8988T (cell line): ENCODE results near the gene PDE6B.
"Not testable (repeated sequence)": the region's sequence is repeated elsewhere in the genome, so short reads cannot be mapped to it uniquely, and the experiment has no call there.

ENCODE experiments used
- DNase-seq: peaks from one replicate; pipeline ENCODE4 v3.0.0; 2011

PDE6B gene

DNA sequence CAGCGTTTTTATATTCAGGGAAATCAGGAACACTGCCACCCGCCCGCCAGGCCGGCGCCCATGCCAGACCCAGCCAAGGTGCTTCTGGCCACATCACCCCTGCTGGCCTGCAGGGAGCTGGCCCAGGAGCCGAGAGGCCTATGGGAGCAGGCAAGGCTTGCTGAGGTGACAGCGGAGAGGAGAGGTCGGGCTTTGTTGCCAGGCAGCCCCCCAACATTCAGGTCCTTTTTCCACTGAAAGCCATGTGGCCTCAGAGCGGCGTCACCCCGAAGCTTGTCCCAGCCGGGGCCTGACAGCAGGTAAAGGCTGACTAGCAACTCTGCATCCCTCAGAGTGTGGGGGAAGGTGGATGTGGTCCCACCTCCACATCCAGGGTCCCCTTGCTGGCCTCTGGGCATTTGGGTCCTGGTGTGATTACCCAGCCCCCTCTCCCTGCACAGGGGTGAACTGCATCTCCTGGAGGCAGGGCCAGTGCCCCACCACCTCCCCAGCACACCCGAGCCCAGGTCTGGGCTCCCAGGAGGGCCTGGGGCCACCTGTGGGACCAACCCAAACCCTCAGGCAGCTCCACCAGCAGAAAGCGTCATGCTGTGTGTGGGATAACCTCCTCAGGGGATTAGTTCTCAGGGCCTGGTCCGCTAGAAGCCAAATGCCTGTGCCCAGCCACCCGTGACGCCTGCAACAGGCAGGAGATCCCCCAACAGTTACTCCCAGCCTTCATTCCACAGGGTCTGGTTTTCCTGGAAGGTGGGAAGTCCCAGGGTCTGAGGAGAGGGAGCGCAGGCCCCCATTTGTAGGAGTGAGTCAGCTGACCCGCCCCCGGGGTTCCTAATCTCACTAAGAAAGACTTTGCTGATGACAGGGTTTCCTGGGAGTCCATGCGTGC lies at the start of gene PDE6B:
PDE6B (plus strand) TSS at position 869 of the 886 bp plus-strand sequence. CDS start 54 bp downstream, outside the sequence.
- no peak for DNase-seq

DNA sequence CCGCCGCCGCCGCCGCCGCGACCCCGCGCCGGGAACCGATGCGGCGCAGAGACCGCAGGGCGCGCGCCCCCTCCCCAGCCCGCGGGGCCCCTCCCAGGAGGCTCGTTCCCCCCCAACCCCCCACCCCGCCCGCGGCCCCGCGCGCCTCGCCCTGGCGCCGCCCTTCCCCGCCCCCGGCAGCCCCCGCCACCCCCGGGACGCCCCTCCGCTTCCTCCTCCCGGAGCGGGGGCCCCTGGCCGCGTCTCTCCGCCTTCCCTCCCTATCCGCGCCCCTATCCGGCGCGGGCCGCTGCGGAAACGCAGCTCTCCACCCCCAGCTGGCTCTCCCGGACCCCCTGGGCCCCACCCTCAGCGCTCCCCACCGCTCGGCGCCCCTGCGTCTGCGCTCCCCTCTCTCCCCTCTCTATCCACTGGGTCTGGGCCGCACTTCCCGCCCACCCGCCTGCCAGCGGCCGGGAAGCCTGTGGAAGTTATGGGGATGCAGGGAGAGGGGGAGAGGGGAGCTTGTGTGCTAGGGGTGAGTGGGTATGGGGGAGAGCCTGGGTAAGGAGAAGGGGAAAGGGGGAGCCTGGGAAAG lies 49.0 kb upstream of the PDE6B start, which contains the start of gene TMEM271:
TMEM271 (minus strand) TSS at position 51 of the 577 bp plus-strand sequence. CDS start 233 bp downstream, outside the sequence.
- DNase-seq = no peak

DNA sequence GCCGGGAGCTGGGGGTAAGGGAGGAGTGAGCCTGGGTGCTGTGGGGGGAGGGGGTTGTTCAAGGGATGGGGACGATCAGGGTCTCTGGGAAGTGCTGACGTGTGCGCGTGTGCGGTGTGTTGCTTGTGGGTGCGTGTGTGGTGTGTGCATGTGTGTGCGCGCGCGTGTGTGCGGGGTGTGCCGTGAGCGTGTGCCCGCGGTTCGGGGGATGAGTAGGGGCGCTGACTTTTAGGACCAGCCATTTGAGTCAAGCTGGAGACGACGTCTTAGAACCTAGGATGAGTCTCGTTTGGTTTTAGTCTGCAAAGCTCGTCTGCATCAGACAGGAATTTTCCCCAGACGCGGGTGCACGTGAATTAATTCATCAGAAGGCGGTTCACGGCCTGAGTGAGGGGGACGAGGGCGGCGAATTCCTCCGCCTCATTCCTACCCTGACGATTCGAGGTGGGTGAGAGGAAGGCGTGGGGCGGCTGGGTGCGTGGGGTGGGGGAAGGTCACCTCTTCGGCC lies 48.3 kb upstream of the PDE6B start:
- no peak for DNase-seq

DNA sequence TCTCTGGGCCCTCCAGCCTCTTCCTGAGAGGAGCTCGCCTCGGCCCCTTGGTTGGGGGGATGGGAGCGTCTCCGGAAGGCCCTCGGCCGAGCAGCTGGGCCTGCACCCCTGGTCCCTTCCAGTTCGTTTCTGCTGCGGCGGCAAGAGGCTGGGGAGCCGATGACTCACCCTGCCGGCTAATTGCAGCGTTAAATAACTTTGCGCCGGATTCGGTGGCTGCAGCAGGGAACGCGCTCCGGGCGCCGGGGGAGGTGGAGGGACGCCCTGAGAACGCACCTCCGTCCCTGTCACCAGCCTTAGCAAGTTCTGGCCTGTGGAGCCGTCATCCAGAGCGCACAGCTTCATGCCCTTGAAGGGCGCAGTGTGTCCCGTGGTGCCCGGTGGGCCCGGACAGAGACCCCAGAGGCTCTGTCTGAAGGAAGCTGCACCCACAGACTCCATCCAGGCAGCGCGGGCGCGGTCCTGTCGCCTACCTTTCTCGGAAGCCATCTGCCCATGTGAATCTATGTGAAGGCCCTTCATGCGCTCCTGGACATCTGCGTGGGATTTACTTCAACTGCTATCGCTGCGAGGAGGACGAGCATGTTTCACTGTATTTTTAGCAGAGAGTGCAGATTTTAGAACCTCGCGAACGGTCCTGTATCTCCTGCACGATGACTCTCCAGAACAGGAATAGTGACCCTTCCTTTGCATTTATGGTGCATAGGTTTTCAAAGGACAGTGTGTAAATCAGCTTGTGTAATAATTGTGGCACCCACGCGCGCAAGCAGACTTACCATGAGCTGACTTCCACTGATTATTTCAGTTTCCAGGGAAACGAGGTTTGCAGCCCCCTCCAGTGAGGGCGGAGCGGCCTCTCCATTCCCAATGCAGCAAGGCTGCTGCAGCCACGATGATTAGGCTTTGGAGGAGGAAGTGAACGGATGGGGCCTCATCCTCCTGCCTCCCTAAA lies 47.6 kb upstream of the PDE6B start:
- DNase-seq = no peak

DNA sequence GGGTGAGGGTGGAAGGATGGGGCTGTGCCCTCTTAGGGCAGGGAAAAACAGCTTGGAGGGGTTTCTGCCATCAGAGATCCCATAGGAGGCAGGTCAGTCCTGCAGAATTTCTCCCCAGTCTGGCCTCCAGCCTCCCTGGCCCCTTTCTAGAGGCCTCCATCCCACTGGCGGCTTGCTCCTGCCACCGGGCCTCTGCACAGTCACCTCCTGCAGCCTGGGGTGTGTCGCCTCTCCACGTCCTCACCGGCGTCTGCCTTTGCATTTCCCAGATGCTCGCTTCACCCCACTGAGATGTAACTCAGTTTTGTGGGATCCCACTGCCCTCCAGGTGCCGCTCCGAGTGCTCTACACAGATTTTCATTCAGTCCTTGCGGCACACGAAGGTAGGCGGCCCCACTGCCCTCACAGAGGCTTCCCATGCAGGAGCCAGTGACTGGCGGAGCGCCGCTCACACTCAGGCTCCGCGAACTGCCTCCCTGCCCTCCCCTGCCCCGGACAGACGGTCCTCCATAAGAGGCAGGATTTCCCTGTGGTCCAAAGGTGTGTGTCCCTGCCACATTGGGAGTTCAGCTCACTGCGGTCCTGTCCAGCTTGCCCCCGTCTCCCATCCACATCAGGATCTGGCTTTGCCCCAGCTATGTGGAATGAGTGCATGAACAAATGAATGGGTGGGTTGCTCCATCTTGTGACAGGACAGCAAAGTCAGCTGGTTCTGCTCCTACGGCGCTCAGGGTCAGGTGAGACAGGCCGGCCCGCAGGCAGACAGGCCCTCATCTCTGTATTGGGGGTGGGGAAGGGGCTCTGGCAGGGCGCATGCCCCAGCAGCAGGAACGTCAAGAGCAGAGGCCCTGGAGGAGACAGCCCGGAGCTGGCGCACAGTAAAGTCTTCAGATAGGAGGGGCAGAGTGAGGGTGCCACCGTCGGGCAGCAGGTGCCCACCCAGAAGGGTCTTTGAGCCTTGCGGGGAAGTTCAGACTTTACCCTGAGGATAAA lies 46.6 kb upstream of the PDE6B start:
- no peak for DNase-seq

DNA sequence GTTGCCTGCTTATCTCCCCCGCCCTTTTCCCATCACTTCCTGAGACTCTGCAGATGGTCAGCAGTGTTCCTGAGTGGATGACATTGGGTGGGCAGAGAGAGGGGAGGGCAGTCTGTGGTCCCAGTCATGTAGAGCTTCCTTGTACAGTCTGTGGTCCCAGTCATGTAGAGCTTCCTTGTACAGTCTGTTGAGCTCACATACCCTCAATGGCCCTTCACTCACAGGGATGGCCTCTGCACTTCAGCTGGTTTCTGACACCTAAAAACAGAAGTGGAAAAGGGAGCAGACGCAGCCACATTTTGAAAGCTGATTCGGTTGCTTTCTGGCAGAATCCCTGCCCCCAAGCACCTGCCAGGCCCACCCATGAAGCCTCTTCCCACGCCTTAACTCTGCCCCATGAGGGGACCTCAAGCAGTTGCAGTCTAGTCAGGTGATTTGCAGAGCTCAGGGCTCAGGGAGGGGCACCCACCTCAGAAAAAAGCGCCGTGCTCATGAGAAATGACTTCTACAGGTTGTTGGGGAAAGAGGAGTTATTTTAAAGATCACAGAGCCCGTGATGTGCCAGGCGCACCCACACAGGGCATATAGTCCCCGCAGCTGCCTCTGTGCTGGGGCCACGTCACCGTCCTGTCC lies 45.7 kb upstream of the PDE6B start:
- DNase-seq = no peak

DNA sequence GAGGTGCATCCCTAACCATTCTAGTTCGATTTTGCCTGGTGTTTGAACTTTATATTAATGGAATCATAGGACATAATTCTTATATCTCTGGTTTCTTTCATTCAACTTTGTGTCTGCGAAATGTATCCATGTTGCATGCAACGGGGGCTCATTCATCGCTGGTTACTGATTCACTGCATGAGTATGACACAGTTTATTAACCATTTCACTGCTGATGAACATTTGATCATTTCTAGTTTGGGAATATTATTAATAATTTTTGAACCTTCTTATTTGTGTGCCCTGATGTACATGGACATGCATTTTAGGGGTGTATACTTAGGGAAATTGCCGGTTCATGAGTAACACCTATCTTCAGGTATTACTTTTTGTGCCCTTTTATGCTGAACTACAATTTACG lies 44.2 kb upstream of the PDE6B start:
- no peak for DNase-seq

DNA sequence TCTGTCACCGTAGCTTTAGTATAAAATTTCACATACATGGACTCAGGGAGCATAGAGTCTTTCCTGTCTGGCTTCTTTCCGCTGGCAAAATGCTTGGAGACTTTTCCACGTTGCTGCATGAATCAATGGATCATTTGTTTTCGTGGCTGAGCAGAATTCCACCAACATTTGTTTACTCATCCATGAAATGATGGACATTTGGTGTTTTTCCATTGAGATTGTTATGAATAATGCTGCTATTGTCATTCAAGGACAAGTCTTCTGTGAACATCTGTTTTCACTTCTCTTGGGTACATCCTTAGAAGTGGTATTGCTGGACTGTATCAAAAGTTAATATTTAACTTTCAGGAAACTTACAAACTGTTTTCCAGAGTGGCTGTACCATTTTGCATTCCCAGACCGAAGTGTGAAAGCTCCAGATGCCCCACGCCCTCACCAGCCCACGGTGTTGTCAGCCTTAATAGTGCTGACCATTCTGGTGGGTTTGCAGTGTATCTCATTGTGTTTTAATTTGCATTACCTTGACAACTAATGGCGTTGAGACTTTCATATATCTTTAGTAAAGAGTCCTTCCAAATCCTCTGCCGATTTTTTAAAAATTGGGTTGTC lies 43.5 kb upstream of the PDE6B start:
- no peak for DNase-seq

DNA sequence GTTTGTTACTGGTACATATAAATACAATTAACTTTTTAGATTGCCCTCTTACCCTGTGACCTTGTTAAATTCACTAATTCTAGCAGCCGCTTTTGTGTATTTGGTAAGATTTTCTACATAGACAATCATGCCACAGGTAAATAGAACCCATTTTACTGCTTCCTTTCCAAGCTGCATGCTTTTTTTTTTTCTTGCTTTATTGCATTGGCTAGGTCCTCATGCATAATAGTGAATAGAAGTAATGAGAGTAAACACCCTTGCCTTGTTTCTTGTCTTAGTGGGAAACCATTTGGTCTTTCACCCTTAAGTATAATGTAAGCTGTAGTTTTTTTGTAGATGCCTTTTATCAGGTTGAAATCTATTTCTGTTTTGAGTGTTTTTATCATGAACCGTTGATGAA lies 41.6 kb upstream of the PDE6B start:
- DNase-seq = no peak

DNA sequence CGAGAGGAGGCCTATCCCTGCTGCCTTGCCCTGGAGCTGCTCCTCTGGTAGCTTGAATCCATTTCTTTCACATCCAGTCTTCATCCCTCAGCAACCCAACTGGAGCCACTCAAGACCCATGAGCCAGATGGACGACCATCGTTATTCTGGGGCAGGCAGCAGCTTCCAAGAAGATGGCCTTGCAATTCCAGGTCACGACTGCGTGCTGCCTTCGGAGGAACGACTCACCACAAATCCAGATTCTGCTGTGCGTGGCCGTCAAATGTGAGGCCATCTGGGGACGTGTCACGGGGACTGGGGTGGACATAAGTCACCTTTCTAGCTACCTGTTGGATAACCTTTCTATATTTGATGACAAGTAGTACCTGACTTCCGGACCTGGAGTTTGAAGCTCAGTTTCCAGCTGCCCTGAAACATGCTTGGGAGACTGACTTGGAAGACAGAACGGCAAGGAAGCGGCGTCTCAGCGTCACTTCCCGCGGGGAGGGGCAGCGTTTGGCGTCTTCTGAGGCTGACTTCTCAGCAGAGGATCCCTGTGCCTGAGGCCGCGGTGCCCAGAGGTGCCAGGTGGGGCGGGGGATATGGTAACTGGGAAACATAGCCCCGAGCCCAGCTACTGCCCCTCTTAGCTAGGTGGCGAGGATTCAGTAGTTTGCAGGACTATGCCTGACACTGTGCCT lies 37.6 kb upstream of the PDE6B start:
- no peak for DNase-seq

DNA sequence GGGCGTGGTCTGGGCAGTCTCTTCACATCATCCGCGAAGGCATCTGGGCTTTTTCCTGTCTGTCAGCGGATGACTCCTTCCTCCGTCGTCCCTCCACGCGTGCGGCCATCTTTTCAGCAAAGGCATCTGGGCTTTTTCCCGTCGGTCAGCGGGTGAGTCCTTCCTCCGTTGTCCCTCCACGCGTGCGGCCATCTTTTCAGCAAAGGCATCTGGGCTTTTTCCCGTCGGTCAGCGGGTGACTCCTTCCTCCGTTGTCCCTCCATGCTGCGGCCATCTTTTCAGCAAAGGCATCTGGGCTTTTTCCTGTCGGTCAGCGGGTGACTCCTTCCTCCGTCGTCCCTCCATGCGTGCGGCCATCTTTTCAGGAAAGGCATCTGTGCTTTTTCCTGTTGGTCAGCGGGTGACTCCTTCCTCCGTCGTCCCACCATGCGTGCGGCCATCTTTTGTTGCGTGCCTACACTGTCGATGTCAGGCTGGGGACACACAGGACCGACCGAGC lies 37.0 kb upstream of the PDE6B start:
- DNase-seq = no peak

DNA sequence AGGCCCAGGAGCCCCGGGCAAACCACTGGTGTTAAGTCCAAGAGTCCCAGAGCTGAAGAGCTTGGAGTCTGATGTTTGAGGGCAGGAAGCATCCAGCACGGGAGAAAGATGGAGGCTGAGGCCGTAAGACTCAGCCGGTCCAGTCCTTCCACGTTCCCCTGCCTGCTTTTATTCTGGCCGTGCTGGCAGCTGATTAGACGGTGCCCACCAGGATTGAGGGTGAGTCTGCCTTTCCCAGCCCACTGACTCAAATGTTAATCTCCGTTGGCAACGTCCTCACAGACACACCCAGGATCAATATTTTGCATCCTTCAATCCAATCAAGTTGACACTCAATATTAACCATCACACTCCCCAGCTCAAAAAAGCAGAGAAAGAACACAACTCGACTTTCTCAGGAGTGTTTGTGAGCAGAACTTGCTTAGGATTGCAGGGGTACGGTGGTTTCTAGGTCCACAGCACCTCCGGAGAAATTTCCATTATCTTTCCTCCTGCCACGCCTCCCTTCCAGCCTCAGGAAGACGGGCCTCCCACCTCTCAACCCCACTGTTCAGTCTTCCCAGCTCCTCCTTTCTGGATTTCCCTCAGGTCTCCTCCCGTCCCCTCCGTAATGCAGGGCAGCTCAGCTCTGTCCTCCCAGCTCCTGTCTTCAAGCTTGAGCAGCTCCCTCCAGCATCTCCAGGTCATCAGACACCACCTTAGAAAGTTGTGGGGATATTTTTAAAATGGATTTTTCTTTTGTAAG lies 36.0 kb upstream of the PDE6B start:
- no peak for DNase-seq

DNA sequence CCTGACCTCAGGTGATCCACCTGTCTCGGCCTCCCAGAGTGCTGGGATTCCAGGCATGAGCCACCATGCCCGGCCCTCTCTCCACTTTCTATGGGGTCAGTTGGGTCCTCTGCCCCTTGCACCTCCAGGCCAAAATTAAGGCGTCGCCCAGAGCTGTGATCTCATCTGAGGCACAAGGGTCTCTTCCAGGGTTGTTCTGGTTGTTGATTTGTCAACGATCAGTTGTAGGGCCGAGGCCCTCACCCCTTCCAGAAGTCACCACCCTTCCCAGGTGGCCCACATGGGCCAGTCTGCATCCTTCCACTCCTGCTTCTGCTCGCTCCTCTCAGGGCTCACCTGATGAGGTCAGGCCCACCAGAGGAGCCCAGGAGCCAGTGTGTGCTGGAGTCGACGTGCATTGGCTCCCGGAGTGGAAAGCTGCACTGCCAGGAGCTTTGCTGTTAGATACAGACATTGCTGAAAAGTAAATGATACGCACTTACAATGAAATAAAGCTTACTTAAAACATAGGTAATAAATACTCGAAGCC lies 35.0 kb upstream of the PDE6B start:
- DNase-seq = no peak

DNA sequence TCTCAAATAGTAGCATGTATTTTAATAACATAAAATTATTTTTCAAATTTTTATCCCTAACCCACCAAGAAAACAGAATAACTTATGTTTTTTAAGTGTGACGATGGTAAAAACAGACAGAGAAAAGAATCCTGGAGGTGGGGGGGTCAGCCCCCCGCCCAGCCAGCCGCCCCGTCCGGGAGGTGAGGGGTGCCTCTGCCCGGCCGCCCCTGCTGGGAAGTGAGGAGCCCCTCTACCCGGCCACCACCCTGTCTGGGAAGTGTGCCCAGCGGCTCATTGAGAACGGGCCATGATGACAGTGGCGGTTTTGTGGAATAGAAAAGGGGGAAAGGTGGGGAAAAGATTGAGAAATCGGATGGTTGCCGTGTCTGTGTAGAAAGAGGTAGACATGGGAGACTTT lies 33.2 kb upstream of the PDE6B start:
- not testable (repeated sequence) for DNase-seq

DNA sequence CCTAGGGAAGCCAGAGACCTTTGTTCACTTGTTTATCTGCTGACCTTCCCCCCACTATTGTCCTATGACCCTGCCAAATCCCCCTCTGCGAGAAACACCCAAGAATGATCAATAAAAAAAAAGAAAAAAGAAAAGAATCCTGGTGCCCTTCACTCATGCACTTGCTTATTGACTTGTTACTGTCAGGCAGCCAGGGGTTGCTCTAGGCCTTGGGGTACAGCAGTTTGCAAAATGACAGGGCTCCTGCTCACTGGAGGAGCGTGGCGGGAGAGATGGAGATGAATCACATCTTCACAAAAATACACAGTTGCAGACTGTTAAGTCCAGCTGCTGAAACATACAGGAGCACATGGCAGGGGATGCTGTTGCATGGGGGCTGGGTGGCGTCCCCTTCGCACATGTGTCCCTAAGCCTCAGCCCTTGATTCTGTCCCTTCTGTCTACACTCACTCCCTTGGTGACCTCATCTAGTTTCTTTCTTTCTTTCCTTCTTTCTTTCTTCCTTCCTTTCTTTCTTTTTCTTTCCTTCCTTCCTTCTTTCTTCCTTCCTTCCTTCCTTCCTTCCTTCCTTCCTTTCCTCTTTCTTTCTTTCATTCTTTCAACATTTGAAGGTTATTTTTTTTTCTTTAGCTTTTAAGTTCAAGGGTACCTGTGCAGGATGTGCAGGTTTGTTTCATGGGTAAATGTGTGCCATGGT lies 32.4 kb upstream of the PDE6B start:
- no peak for DNase-seq

DNA sequence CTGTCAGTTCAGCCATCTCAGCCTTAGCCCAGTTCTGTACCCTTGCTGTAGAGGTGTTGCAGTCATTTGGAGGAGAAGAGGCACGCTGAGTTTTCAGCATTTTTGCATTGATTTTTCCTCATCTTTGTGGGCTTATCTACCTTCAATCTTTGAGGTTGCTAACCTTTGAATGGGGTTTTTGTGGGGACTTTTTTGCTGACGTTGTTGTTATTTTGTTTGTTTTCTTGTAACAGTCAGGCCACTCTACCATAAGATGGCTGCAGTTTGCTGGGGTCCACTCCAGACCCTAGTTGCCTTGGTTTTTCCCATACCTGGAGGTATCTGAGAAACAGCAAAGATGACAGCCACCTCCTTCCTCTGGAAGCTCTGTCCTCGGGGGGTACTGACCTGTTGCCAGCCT lies 26.4 kb upstream of the PDE6B start:
- DNase-seq = no peak

DNA sequence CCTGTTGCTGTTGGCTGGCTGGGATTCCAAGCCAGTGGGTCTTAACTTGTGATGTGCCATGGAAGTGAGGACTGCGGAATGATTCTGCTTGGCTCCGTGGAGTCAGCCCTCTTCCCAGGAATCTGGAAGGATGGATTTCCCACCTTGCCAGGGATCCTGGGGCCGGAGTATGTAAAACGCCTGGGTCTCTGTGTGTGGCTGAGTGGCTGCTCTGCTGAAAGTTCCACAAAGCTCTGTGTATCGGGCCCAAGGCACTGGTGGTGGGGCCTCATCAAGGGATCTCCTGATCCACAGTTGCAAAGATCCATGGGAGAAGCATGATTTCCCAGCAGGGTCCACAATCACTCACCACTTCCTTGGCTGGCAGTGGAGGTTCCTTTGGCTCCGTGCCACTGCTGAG lies 25.2 kb upstream of the PDE6B start:
- DNase-seq = no peak

DNA sequence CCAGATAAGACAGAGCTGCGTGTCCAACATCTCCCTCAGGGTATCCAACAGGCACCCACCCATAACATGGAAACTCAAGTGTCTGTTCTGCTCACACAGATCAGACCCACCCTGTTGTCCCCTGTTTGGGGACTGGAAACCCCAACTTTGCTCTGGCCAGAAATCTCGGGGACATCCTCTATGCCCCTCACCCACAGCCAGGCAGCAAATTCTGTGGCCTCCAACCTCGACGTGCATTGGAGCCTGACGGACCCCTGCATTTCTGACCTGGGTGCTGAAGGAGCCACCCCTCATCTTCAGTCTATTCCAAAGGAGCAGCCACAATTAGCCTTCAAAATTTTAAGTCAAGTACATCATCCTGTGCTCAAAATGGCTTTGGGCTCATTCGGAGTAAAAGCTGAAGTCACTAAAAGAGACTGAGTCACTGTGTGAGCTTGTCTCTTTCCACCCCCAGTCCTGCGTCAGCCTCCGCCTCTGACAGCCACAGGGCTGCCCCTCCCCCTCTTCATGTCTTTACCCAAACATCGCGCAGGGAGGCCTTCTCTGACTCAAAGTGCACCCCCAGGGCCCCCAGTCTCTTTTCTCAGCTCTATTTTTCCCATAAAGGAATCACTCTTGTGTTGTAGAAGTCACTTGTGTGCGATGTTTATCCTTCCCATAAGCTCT lies 24.4 kb upstream of the PDE6B start:
- DNase-seq = no peak
